GM12801 (cell line): Measurements from ENCODE around the gene USP54.

ENCODE experiments used
- TF ChIP-seq, protein P1 (sequence below): IDR thresholded peaks from one replicate; pipeline ENCODE4 v1.5.1; 2011; ENCODE audit warnings: control low read depth; ENCODE audit not compliant: insufficient read length; ENCODE audit errors: extremely low read depth

USP54 gene, protein sequence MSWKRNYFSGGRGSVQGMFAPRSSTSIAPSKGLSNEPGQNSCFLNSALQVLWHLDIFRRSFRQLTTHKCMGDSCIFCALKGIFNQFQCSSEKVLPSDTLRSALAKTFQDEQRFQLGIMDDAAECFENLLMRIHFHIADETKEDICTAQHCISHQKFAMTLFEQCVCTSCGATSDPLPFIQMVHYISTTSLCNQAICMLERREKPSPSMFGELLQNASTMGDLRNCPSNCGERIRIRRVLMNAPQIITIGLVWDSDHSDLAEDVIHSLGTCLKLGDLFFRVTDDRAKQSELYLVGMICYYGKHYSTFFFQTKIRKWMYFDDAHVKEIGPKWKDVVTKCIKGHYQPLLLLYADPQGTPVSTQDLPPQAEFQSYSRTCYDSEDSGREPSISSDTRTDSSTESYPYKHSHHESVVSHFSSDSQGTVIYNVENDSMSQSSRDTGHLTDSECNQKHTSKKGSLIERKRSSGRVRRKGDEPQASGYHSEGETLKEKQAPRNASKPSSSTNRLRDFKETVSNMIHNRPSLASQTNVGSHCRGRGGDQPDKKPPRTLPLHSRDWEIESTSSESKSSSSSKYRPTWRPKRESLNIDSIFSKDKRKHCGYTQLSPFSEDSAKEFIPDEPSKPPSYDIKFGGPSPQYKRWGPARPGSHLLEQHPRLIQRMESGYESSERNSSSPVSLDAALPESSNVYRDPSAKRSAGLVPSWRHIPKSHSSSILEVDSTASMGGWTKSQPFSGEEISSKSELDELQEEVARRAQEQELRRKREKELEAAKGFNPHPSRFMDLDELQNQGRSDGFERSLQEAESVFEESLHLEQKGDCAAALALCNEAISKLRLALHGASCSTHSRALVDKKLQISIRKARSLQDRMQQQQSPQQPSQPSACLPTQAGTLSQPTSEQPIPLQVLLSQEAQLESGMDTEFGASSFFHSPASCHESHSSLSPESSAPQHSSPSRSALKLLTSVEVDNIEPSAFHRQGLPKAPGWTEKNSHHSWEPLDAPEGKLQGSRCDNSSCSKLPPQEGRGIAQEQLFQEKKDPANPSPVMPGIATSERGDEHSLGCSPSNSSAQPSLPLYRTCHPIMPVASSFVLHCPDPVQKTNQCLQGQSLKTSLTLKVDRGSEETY (N-terminal part only)

DNA sequence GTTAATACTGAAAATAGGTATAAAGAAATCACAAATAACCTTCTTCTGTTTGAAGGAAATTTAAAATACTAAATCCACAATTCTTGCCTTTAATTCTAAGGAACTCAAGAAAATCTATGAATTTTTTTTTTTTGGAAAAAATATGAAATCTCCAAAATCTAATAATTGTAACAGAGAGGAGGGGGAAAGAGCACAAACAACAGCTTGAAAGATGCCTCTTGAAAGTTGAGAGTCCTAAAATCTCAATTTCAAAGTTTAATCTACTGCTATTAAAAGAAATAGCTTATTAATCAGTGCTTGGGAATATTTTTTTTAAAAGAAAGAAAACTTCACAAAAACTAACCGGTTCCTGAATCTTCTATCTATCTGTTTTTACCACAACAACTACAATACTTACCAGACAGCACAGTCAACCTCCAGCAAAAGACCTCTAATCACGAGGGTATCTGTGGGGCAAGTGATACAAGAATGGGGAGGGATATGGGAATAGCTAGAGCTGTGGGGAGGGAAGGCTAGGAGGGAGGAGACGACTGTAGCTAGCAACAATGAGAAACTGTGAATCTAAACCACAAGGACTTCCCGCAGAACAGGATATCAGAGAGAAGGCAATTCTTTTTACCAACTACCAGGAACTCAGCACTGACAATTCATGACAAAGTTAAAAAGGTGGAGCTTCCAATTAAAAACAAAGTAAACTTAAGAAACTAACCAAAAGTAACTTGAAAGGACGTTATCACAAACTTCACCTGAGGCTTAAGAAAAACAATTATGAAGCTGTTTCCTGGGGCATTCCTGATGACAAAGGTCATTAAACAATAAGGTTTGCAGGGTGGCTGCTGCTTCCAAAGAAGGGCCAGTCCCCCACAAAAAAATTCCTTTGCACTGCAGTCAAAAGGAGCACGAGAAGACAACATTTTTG, at the start of gene USP54:
USP54 (minus strand) TSS at position 462 of the 919 bp plus-strand sequence. CDS start 15,684 bp downstream, outside the sequence.
- TF ChIP-seq, protein P1, sequence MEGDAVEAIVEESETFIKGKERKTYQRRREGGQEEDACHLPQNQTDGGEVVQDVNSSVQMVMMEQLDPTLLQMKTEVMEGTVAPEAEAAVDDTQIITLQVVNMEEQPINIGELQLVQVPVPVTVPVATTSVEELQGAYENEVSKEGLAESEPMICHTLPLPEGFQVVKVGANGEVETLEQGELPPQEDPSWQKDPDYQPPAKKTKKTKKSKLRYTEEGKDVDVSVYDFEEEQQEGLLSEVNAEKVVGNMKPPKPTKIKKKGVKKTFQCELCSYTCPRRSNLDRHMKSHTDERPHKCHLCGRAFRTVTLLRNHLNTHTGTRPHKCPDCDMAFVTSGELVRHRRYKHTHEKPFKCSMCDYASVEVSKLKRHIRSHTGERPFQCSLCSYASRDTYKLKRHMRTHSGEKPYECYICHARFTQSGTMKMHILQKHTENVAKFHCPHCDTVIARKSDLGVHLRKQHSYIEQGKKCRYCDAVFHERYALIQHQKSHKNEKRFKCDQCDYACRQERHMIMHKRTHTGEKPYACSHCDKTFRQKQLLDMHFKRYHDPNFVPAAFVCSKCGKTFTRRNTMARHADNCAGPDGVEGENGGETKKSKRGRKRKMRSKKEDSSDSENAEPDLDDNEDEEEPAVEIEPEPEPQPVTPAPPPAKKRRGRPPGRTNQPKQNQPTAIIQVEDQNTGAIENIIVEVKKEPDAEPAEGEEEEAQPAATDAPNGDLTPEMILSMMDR, result no peak

DNA sequence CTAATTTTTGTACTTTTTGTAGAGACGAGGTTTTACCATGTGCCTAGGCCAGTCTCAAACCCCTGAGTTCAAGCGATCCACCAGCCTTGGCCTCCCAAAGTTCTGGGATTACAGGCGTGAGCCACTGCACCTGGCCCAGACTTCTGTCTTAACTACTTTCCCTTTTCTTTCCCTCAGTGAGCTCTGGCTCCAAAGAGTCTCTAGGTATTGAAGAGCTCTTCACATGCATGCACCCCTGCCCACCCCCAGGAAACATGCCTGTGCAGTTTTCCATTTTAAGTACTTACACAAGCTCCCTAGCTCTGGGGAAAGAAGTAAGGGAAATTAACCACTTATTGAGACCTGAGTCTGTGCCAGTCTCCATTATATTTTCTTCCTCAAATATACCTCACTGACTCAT, 48.1 kb upstream of the USP54 start:
- TF ChIP-seq, protein P1, result no peak

DNA sequence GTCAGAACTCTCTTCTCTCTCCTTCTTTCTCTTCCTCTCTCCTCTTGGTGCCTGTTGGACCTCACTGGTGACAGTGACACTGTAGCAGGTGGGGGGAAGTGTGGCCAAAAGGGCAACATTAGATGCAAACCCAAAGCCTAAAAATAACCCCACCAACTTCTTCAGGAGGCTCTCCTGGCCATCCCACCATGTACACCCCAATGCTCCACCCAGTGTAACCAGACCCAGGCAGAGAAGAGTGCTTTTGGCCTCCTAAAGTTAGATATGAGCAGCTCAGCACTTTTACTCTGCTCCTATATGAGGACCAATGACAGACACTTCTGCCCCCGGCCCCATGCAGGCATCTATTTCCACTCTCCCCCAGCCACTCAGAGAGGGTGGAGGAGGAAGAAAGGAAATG, 44.6 kb upstream of the USP54 start:
- TF ChIP-seq, protein P1, result no peak

DNA sequence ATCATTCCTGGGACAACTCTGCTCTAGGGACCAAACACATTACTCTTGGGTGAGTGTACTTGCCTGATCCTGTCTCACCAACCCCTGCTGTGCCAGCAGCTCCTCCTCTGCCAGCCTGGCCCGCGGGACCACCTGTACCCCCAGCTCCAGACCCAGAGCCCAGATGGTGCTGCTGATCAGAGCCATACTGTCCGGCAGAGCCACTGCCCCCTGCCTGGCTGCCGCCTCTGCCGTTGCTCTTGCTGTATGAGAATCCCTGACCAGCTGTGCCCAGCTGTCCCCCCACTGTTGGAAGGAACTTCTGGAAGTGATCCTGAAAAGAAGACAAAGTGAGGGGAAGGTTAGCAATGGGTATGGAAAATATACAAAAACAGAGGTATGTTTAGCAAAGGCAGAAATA, 43.3 kb upstream of the USP54 start:
- TF ChIP-seq, protein P1, result no peak

DNA sequence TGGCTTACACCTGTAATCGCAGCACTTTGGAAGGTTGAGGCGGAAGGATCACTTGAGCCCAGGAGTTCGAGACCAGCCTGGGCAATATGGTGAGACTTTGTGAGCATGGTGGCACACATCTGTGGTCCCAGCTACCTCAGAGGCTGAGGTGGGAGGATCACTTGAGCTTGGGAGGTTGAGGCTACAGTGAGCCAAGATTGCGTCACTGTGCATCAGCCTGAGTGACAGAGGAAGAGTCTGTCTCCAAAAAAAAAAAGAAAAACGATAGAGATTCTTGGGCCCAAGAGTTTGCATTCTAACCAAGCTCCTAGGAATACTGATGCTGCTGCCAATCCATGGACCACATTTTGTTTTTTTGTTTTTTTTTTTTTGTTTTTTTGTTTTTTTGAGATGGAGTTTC, 38.0 kb upstream of the USP54 start:
- TF ChIP-seq, protein P1, result no peak

DNA sequence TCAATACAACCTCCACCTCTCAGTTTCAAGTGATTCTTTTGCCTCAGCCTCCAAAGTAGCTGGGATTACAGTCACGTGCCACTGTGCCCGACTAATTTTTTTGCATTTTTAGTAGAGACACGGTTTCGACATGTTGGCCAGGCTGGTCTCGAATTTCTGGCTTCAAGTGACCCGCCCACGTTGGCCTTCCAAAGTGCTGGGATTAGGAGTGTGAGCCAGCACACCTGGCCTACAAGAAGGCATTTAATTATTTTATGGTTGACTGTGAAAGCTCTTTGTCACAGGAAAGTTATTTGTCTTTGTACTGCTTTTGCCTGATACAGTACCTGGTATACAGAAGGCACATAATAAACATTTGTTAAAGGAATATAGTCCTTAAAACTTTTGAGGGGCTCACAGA, 37.3 kb upstream of the USP54 start:
- TF ChIP-seq, protein P1, result no peak
